ENCODE results near the gene OXER1.

Gene OXER1

GRCh38 chr2:42808301-42808700, 44.4 kb upstream of the OXER1 start:
- in situ Hi-C loops (cut with MboI; ENCODE audit: low pct_unique_long_range_greater_than_20kb, low sequenced_read_pairs, unreplicated experiment), result no loop called here
- no peak for TF ChIP-seq CTCF (IDR thresholded peaks at IDR 0.05; ENCODE audit: extremely low read depth, insufficient read depth, missing control alignments)
- DNase-seq (ENCODE audit: low spot score), result no peak

DNA sequence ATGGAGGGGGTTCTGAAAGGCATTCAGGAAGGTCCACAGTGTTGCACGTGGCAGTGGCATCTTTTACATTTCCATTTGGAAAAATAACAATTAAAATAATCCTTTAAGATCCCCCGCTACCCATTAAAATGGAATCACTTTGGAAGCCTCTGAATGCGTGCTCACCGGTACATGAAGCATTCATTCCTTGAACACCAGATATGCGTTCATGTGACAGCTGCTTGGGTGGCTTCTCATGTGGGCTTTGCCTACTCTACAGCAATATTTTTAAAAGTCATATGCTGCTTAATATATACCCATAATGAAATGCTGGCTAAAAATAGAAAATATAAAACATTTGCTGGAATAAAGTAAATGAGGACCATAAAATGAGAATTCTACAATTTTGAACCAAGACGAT, 42.9 kb upstream of the OXER1 start:
- in situ Hi-C loops (cut with MboI; ENCODE audit: low pct_unique_long_range_greater_than_20kb, low sequenced_read_pairs, unreplicated experiment), result no loop called here
- TF ChIP-seq CTCF (IDR thresholded peaks at IDR 0.05; ENCODE audit: extremely low read depth, insufficient read depth, missing control alignments), result no peak
- no peak for DNase-seq (ENCODE audit: low spot score)

GRCh38 chr2:42804891-42805290, 41.0 kb upstream of the OXER1 start:
- TF ChIP-seq CTCF (IDR thresholded peaks at IDR 0.05; ENCODE audit: extremely low read depth, insufficient read depth, missing control alignments), result no peak
- in situ Hi-C loops (cut with MboI; ENCODE audit: low pct_unique_long_range_greater_than_20kb, low sequenced_read_pairs, unreplicated experiment), result no loop called here
- DNase-seq (ENCODE audit: low spot score), result no peak

- in situ Hi-C loops (cut with MboI; ENCODE audit: low pct_unique_long_range_greater_than_20kb, low sequenced_read_pairs, unreplicated experiment), result no loop called here
- TF ChIP-seq CTCF (IDR thresholded peaks at IDR 0.05; ENCODE audit: extremely low read depth, insufficient read depth, missing control alignments), result no peak
- DNase-seq (ENCODE audit: low spot score), result no peak
Observed at GRCh38 chr2:42804338-42804737, 40.4 kb upstream of the OXER1 start.

DNA sequence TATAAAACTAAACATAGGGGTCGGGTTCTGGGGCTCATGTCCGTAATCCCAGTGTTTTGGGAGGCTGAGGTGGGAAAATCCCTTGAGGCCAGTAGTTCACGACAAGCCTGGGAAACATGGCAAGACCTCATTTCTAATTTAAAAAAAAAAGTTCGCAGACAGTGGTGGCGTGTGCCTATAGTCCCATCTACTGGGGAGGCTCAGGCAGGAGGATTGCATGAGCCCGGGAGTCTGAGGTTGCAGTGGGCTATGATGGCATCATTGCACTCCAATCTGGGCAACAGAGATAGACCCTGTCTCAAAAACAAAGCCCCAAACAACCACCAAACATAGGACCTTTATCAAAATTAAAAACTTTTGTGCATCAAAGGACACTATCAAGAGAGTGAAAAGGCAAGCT, 38.2 kb upstream of the OXER1 start:
- in situ Hi-C loops (cut with MboI; ENCODE audit: low pct_unique_long_range_greater_than_20kb, low sequenced_read_pairs, unreplicated experiment), result no loop called here
- no peak for TF ChIP-seq CTCF (IDR thresholded peaks at IDR 0.05; ENCODE audit: extremely low read depth, insufficient read depth, missing control alignments)
- no peak for DNase-seq (ENCODE audit: low spot score)

DNA sequence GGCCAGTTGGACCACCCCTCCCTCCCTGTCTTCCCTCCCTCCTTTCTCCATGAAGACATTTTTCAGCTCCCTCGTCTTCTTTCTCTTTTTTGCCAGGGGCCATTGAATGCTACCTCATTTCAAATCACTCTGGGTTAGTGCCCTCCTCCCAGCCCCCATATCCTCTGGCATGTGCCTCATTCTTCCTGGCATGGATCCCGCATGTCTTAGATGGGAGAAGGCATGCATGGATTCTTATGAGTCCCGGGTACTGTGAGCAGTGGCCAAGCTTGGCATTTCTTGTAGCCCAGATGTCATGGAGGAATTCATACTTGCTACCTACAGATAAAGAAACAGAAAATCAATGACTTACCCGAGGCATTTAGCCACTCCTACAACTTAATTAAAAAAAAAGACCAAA, 37.4 kb upstream of the OXER1 start:
- in situ Hi-C loops (cut with MboI; ENCODE audit: low pct_unique_long_range_greater_than_20kb, low sequenced_read_pairs, unreplicated experiment), result no loop called here
- no peak for DNase-seq (ENCODE audit: low spot score)

More for the DNA sequence above, 37.4 kb upstream of the OXER1 start:
- no peak for TF ChIP-seq CTCF (IDR thresholded peaks at IDR 0.05; ENCODE audit: extremely low read depth, insufficient read depth, missing control alignments)
